GM12875 (cell line): Measurements from ENCODE around the gene SERHL2.
"Not testable (repeated sequence)": the region's sequence is repeated elsewhere in the genome, so short reads cannot be mapped to it uniquely, and the experiment has no call there.

Source experiments
- H3K4me3 ChIP-seq: one replicate; pipeline ENCODE4 v1.5.1; 2011; ENCODE audit warnings: low read depth, low read length, control low read depth
- TF ChIP-seq, protein P1 (sequence below): IDR thresholded peaks from 2 replicates; pipeline ENCODE4 v1.5.1; 2011; ENCODE audit warnings: low read depth, mild to moderate bottlenecking, control low read depth, inconsistent platforms, low read length, moderate library complexity, borderline replicate concordance; ENCODE audit not compliant: insufficient read depth

SERHL2 gene

DNA sequence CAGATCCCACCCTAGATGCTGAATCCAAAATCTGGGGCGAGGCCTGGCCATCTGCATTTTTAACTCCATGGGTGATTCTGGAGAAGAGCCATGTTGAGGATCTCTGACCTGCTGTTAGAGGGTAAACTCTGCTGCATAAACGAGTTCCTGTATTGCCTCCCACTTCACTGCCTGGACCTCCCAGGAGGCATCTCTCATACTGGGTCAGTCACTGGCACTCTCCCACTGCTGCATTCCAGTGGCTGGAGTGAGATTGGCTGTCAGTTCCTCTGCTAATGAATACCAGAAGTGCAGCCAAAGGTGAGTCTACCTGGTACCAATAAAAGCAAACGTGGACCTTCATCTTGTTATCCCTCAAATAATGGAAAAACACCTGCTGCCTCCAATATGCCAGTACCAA lies 50.6 kb downstream of the SERHL2 start:
- TF ChIP-seq, protein P1, sequence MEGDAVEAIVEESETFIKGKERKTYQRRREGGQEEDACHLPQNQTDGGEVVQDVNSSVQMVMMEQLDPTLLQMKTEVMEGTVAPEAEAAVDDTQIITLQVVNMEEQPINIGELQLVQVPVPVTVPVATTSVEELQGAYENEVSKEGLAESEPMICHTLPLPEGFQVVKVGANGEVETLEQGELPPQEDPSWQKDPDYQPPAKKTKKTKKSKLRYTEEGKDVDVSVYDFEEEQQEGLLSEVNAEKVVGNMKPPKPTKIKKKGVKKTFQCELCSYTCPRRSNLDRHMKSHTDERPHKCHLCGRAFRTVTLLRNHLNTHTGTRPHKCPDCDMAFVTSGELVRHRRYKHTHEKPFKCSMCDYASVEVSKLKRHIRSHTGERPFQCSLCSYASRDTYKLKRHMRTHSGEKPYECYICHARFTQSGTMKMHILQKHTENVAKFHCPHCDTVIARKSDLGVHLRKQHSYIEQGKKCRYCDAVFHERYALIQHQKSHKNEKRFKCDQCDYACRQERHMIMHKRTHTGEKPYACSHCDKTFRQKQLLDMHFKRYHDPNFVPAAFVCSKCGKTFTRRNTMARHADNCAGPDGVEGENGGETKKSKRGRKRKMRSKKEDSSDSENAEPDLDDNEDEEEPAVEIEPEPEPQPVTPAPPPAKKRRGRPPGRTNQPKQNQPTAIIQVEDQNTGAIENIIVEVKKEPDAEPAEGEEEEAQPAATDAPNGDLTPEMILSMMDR, result no peak
- no peak overlapping the region for H3K4me3 ChIP-seq

DNA sequence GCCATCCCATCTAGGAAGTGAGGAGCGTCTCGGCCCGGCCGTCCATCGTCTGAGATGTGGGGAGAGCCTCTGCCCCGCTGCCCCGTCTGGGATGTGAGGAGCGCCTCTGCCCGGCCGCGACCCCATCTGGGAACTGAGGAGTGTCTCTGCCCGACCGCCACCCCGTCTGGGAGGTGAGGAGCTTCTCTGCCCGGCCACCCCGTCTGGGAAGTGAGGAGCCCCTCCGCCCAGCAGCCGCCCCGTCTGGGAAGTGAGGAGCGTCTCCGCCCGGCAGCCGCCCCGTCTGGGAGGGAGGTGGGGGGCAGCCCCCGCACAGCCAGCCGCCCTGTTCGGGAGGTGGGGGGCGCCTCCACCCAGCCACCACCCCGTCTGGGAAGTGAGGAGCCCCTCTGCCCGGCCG lies 53.9 kb downstream of the SERHL2 start:
- not testable (repeated sequence) for H3K4me3 ChIP-seq

DNA sequence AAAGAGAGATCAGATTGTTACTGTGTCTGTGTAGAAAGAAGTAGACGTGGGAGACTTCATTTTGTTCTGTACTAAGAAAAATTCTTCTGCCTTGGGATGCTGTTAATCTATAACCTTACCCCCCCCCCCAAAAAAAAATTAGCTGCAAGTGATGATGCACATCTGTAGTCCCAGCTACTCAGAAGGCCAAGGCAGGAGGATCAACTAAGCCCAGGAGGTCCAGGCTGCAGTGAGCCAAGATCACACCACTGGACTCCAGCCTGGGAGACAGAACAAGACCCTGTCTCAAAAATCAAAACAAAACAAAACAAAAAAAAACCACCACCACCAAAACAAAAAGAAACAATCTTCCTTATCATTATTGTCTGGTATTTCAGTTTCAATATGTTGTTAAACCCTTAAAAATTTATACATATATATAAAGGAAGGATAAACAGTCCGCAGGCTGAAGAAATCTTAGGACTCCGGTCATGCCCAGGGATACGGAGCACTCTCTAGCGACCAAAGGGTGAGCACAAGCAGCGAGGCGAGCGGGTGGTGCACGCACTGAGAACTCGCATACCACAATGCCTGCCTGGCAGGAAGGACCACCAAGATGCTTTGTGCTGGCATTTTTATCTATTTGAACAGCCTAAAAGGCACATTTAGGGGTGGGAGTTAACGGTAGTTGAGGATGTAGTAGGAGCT lies 54.5 kb downstream of the SERHL2 start:
- H3K4me3 ChIP-seq, result no peak overlapping the region
- TF ChIP-seq, protein P1, result no peak

DNA sequence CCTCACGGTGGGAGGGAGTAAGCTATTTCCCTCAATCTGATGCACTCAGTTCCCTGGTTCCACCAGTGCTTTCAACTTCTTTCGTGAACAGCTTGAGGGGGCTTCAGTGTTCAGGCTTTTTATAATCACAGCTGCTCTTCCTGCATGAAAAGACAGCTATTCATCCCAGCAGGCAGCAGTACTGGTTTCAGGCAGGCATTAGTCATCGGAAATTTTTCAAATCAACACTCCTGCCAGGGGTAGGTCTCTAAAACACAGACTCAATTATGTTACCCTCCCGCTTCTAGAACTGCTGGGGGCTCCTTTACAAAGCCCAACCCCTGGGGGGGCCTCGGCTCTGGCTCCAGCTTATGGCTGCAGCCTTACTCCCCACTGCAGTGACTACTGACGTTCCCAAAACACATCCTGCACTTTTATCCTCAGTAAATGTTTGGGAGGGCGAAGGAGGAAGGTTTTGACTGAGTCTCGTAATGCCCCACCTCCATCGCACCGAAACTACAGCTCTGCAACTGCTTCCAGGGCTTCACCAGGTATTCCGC lies 55.1 kb downstream of the SERHL2 start:
- H3K4me3 ChIP-seq, result no peak overlapping the region
- TF ChIP-seq, protein P1, result no peak

DNA sequence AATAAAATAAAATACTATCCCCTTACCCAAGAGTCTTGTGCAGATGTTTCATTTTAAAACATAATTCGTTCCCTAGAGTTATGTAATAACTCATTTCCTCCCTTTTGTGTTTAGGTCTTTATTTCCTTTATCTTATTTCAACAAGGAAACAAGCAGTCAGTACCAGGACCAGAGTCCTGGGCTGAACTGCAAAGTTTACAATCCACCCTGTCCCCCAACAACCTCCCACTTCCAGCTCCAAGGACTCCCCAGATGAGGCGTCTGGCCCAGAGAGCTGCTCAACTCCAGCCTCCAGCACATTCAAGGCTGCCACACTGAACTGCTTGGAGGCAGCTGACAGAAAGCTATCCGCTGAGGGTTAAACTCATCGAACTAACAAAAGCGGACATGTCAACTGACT lies 56.4 kb downstream of the SERHL2 start:
- TF ChIP-seq, protein P1, result no peak
- H3K4me3 ChIP-seq, result no peak overlapping the region

DNA sequence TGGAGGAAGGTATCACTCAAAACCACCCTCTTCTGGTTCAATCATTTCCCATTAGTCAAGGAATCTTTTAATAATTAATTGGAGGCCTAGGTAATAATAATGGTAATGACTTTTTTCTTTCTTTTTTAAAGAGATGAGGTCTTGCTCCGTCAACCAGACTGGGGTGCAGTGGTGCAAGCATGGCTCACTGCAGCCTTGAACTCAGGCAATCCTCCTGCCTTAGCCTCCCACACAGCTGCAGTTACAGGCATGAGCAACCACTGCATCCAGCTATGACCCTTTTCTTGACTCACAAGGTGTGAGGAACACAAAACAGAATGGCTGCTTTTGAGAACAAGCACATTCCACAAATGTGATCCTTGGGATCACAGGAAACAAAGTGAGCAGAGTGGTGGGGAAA lies 57.3 kb downstream of the SERHL2 start:
- TF ChIP-seq, protein P1, result no peak
- H3K4me3 ChIP-seq, result no peak overlapping the region

DNA sequence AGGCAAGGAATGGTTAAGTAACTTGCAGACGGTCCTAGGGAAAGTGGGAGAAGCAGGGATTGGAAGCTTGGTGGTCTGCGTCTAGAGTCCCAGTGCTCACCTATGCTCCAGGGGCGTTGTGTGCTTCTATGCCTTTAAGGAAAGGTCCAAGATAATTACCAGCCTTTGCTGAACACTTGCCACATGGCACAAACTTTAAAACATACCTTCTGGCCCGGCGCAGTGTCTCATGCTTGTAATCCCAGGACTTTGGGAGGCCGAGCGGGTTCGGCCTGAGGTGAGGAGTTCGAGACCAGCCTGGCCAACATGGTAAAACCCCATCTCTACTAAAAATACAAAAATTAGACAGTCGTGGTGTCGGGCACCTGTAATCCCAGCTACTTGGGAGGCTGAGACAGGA lies 58.6 kb downstream of the SERHL2 start:
- TF ChIP-seq, protein P1, result no peak
- no peak overlapping the region for H3K4me3 ChIP-seq
